ENCODE data around the gene MBOAT2.

GRCh38 chr2:9030190-9030589 lies 26.7 kb upstream of the MBOAT2 start:
- TF ChIP-seq, protein P1, sequence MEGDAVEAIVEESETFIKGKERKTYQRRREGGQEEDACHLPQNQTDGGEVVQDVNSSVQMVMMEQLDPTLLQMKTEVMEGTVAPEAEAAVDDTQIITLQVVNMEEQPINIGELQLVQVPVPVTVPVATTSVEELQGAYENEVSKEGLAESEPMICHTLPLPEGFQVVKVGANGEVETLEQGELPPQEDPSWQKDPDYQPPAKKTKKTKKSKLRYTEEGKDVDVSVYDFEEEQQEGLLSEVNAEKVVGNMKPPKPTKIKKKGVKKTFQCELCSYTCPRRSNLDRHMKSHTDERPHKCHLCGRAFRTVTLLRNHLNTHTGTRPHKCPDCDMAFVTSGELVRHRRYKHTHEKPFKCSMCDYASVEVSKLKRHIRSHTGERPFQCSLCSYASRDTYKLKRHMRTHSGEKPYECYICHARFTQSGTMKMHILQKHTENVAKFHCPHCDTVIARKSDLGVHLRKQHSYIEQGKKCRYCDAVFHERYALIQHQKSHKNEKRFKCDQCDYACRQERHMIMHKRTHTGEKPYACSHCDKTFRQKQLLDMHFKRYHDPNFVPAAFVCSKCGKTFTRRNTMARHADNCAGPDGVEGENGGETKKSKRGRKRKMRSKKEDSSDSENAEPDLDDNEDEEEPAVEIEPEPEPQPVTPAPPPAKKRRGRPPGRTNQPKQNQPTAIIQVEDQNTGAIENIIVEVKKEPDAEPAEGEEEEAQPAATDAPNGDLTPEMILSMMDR (IDR thresholded peaks at IDR 0.05), result no peak
- TF ChIP-seq TCF7L2 (IDR thresholded peaks at IDR 0.05; ENCODE audit: low read depth, low read length), result no peak
- TF ChIP-seq, protein P2, sequence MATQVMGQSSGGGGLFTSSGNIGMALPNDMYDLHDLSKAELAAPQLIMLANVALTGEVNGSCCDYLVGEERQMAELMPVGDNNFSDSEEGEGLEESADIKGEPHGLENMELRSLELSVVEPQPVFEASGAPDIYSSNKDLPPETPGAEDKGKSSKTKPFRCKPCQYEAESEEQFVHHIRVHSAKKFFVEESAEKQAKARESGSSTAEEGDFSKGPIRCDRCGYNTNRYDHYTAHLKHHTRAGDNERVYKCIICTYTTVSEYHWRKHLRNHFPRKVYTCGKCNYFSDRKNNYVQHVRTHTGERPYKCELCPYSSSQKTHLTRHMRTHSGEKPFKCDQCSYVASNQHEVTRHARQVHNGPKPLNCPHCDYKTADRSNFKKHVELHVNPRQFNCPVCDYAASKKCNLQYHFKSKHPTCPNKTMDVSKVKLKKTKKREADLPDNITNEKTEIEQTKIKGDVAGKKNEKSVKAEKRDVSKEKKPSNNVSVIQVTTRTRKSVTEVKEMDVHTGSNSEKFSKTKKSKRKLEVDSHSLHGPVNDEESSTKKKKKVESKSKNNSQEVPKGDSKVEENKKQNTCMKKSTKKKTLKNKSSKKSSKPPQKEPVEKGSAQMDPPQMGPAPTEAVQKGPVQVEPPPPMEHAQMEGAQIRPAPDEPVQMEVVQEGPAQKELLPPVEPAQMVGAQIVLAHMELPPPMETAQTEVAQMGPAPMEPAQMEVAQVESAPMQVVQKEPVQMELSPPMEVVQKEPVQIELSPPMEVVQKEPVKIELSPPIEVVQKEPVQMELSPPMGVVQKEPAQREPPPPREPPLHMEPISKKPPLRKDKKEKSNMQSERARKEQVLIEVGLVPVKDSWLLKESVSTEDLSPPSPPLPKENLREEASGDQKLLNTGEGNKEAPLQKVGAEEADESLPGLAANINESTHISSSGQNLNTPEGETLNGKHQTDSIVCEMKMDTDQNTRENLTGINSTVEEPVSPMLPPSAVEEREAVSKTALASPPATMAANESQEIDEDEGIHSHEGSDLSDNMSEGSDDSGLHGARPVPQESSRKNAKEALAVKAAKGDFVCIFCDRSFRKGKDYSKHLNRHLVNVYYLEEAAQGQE (IDR thresholded peaks at IDR 0.05; ENCODE audit: insufficient read depth in 1 of 2, low read depth in 2 of 2, low read length in 1 of 2), result no peak
- no peak for TF ChIP-seq POLR2AphosphoS5 (IDR thresholded peaks at IDR 0.05; ENCODE audit: low read depth, low read length)
- no peak for TF ChIP-seq SIN3A (IDR thresholded peaks at IDR 0.05; ENCODE audit: borderline replicate concordance, insufficient read depth, low read depth, low read length)

Data from Panc1 (cell line).